ENCODE data around the gene EEFSEC.

GRCh38 chr3:128422762-128423524 lies 269.7 kb downstream of the EEFSEC start:
- TF ChIP-seq CTCF (IDR thresholded peaks at IDR 0.05) (no peak), ZFX (IDR thresholded peaks at IDR 0.05; ENCODE audit: borderline replicate concordance) (no peak)
